GM12865 (cell line): ENCODE data around the gene ACAA2.

ENCODE experiments used
- DNase-seq: peaks from one replicate; pipeline ENCODE4 v3.0.0; 2010; ENCODE audit warnings: low read depth
- H3K4me3 ChIP-seq: 2 replicates; pipeline ENCODE4 v1.5.1; 2011; ENCODE audit warnings: mild to moderate bottlenecking, low read depth, low read length, control low read depth
- CTCF ChIP-seq: IDR thresholded peaks from 2 replicates; pipeline ENCODE4 v1.5.1; 2011; ENCODE audit warnings: low read length, control low read depth, low read depth, inconsistent platforms; ENCODE audit not compliant: insufficient read depth; ENCODE audit errors: missing control alignments

The ACAA2 gene

GRCh38 chr18:49763590-49763989 is 49.7 kb downstream of the ACAA2 start:
- TF ChIP-seq CTCF: no peak
- DNase-seq: no peak
- H3K4me3 ChIP-seq: no peak overlapping the region

GRCh38 chr18:49762191-49763077 is 50.9 kb downstream of the ACAA2 start:
- no peak overlapping the region for H3K4me3 ChIP-seq
- TF ChIP-seq CTCF: no peak
- DNase-seq: no peak

- DNase-seq: no peak
- no peak for TF ChIP-seq CTCF
- H3K4me3 ChIP-seq: no peak overlapping the region
These were observed 51.6 kb downstream of the ACAA2 start for GRCh38 chr18:49761771-49762170.

- DNase-seq: no peak
- no peak overlapping the region for H3K4me3 ChIP-seq
- TF ChIP-seq CTCF: no peak
These were observed 55.1 kb downstream of the ACAA2 start for GRCh38 chr18:49758263-49758610.

GRCh38 chr18:49757513-49758262 is 55.6 kb downstream of the ACAA2 start:
- TF ChIP-seq CTCF: no peak
- peak; percentile 26 for DNase-seq

GRCh38 chr18:49756671-49757362 is 56.5 kb downstream of the ACAA2 start:
- DNase-seq: no peak
- TF ChIP-seq CTCF: no peak
- H3K4me3 ChIP-seq: no peak overlapping the region

More at GRCh38 chr18:49757513-49758262, 55.6 kb downstream of the ACAA2 start:
- H3K4me3 ChIP-seq: no peak overlapping the region
